ENCODE data around the gene TXLNA.

The TXLNA gene

DNA sequence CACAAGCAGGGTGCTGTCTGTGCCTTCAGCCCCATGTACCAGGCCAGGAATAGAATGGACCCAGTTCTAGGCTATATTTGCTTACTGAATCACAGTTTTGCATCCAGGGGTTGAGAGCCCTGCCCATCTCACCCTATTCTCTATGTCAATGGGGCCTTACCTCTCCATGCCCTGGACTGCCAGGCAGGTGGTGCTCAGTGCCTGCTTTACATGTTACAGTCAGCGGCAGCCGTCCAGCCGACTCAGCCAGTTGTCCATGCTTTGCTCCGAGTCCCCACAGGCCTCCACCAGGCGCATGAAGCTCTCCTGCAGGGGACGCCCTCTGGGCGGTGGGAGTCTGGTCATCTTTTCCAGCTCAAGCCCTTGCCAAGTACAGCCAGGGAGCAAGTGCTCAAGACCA is 55.3 kb downstream of the TXLNA start:
- Histone ChIP-seq H3K27me3 (ENCODE audit: insufficient read depth, low read length, poor library complexity, severe bottlenecking) (no peaks in the 10 kb centered on the region), H3K36me3 (ENCODE audit: insufficient read depth, low read length) (peaks cover 7% of the 10 kb centered on the region; the same call in 1 of the 2 replicates), H3K4me1 (ENCODE audit: insufficient read depth, low read length, poor library complexity, severe bottlenecking) (no peaks in the 10 kb centered on the region), H3K4me3 (ENCODE audit: low read length, poor library complexity, severe bottlenecking) (no peak overlapping the region), H3K79me2 (ENCODE audit: insufficient read depth, low read length) (no peaks in the 10 kb centered on the region), H4K20me1 (ENCODE audit: insufficient read depth, low read length, poor library complexity, severe bottlenecking) (no peaks in the 10 kb centered on the region), H2AFZ (ENCODE audit: low read length) (no peak overlapping the region), H3K9me2 (replicated peaks; ENCODE audit: low read depth, low read length) (no peaks in the 10 kb centered on the region), H3K9ac (ENCODE audit: low read depth, low read length, poor library complexity, severe bottlenecking) (no peak overlapping the region), H3K4me2 (ENCODE audit: low read depth, low read length, poor library complexity, severe bottlenecking) (no peak overlapping the region), H3K9me3 (ENCODE audit: insufficient read depth, low read depth, low read length) (no peaks in the 10 kb centered on the region), H3F3A (ENCODE audit: low read depth) (no peaks in the 10 kb centered on the region)
- TF ChIP-seq, protein P1, sequence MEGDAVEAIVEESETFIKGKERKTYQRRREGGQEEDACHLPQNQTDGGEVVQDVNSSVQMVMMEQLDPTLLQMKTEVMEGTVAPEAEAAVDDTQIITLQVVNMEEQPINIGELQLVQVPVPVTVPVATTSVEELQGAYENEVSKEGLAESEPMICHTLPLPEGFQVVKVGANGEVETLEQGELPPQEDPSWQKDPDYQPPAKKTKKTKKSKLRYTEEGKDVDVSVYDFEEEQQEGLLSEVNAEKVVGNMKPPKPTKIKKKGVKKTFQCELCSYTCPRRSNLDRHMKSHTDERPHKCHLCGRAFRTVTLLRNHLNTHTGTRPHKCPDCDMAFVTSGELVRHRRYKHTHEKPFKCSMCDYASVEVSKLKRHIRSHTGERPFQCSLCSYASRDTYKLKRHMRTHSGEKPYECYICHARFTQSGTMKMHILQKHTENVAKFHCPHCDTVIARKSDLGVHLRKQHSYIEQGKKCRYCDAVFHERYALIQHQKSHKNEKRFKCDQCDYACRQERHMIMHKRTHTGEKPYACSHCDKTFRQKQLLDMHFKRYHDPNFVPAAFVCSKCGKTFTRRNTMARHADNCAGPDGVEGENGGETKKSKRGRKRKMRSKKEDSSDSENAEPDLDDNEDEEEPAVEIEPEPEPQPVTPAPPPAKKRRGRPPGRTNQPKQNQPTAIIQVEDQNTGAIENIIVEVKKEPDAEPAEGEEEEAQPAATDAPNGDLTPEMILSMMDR (conservative IDR thresholded peaks at IDR 0.05; ENCODE audit: low read length): no peak; the same call in 1 of the 2 replicates
- TF ChIP-seq EZH2phosphoT487 (IDR thresholded peaks at IDR 0.05; ENCODE audit: borderline replicate concordance): no peak

DNA sequence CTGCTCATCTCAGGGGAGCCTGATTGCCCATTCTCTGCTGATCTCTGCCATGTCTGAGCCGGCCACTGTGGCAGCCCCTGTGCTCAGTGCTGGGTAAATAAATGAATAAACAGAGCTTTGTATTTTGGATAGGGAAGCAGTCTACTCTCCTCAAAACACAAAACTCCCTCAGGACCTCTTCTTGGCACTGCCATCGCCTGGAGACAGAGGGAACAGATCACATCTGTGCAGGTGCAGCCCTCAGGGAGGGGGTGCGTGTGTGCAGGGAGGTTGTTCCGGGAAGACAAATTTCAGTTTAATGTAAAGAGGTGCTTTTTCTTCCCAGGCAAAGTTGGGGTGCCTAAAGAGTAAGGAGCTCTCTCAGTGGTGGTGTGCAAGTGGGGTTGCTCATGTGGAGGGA is 59.9 kb downstream of the TXLNA start:
- Histone ChIP-seq H4K20me1 (ENCODE audit: insufficient read depth, low read length, poor library complexity, severe bottlenecking) (no peaks in the 10 kb centered on the region), H3K27me3 (ENCODE audit: insufficient read depth, low read length, poor library complexity, severe bottlenecking) (no peaks in the 10 kb centered on the region), H2AFZ (ENCODE audit: low read length) (0 out of 2 replicates have a peak overlapping the region, but pooled peaks have one; percentile 15), H3K79me2 (ENCODE audit: insufficient read depth, low read length) (no peaks in the 10 kb centered on the region), H3K9me2 (replicated peaks; ENCODE audit: low read depth, low read length) (no peaks in the 10 kb centered on the region), H3K4me3 (ENCODE audit: low read length, poor library complexity, severe bottlenecking) (no peak overlapping the region), H3K4me2 (ENCODE audit: low read depth, low read length, poor library complexity, severe bottlenecking) (no peak overlapping the region), H3K36me3 (ENCODE audit: insufficient read depth, low read length) (no peaks in the 10 kb centered on the region), H3F3A (ENCODE audit: low read depth) (no peaks in the 10 kb centered on the region), H3K9me3 (ENCODE audit: insufficient read depth, low read depth, low read length) (no peaks in the 10 kb centered on the region), H3K4me1 (ENCODE audit: insufficient read depth, low read length, poor library complexity, severe bottlenecking) (no peaks in the 10 kb centered on the region), H3K9ac (ENCODE audit: low read depth, low read length, poor library complexity, severe bottlenecking) (no peak overlapping the region)
- TF ChIP-seq, protein P1 (conservative IDR thresholded peaks at IDR 0.05; ENCODE audit: low read length): no peak
- TF ChIP-seq EZH2phosphoT487 (IDR thresholded peaks at IDR 0.05; ENCODE audit: borderline replicate concordance): no peak

DNA sequence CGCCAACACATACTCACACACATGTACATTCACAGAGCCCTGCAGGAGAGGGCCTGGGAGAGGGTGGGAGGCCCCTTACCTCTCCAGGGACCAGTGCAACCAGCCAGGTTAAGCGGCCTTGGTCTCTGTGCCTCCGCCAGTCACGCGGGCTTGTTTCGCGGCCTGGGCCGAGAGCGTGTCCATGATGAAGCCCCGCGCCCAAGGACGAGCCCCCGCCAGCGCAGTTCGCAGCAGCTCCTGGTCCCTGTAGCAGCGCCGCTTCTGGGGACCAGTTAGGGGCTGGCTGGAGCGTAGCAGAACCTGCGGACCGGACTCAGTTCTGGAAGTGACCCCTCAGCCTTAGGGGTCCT is 60.3 kb downstream of the TXLNA start:
- no peak for TF ChIP-seq EZH2phosphoT487 (IDR thresholded peaks at IDR 0.05; ENCODE audit: borderline replicate concordance)
- TF ChIP-seq, protein P1 (conservative IDR thresholded peaks at IDR 0.05; ENCODE audit: low read length): no peak
- Histone ChIP-seq H3K4me1 (ENCODE audit: insufficient read depth, low read length, poor library complexity, severe bottlenecking) (no peaks in the 10 kb centered on the region), H3K4me3 (ENCODE audit: low read length, poor library complexity, severe bottlenecking) (peak overlapping the region; percentile 69), H2AFZ (ENCODE audit: low read length) (peak overlapping the region; percentile 82; the same call in 1 of the 2 replicates), H3K79me2 (ENCODE audit: insufficient read depth, low read length) (no peaks in the 10 kb centered on the region), H4K20me1 (ENCODE audit: insufficient read depth, low read length, poor library complexity, severe bottlenecking) (no peaks in the 10 kb centered on the region), H3K4me2 (ENCODE audit: low read depth, low read length, poor library complexity, severe bottlenecking) (peak overlapping the region; percentile 76), H3K36me3 (ENCODE audit: insufficient read depth, low read length) (no peaks in the 10 kb centered on the region), H3K9ac (ENCODE audit: low read depth, low read length, poor library complexity, severe bottlenecking) (peak overlapping the region; percentile 55), H3K9me3 (ENCODE audit: insufficient read depth, low read depth, low read length) (no peaks in the 10 kb centered on the region), H3K27me3 (ENCODE audit: insufficient read depth, low read length, poor library complexity, severe bottlenecking) (no peaks in the 10 kb centered on the region), H3F3A (ENCODE audit: low read depth) (no peaks in the 10 kb centered on the region), H3K9me2 (replicated peaks; ENCODE audit: low read depth, low read length) (no peaks in the 10 kb centered on the region)
